Stimulated activated CD8-positive, alpha-beta memory T cell treated with anti-CD3 and anti-CD28 coated beads, Interleukin-12 subunit alpha, Interleukin-12 subunit beta, amount 100 ng/mL, for 4 hours (primary cell): ENCODE measurements around the gene IMMT.

ENCODE experiments used
- DNase-seq: peaks from one replicate; pipeline ENCODE4 v3.0.0-alpha.2; 2020; ENCODE audit warnings: low read depth

IMMT gene

GRCh38 chr2:86199834-86200177 lies 4.5 kb upstream of the IMMT start:
- no peak for DNase-seq

GRCh38 chr2:86195808-86196387 lies 636 bp upstream of the IMMT start:
- no peak for DNase-seq

GRCh38 chr2:86194751-86195054 lies 559 bp downstream of the IMMT start:
- no peak for DNase-seq

- DNase-seq, result no peak
These were observed 1.2 kb downstream of the IMMT start for GRCh38 chr2:86193901-86194567.

- DNase-seq, result no peak
These were observed 5.4 kb downstream of the IMMT start for GRCh38 chr2:86189782-86190416.

GRCh38 chr2:86186431-86186830 lies 8.8 kb downstream of the IMMT start:
- DNase-seq, result no peak

GRCh38 chr2:86185517-86186212 lies 9.6 kb downstream of the IMMT start:
- no peak for DNase-seq

GRCh38 chr2:86176597-86176996 lies 18.7 kb downstream of the IMMT start:
- no peak for DNase-seq

GRCh38 chr2:86175828-86176227 lies 19.4 kb downstream of the IMMT start:
- DNase-seq, result no peak

- DNase-seq, result no peak
These were observed 20.8 kb downstream of the IMMT start for GRCh38 chr2:86174445-86174844.

- DNase-seq, result no peak
These were observed 22.7 kb downstream of the IMMT start for GRCh38 chr2:86172610-86173009.

GRCh38 chr2:86171295-86171694 lies 24.0 kb downstream of the IMMT start:
- DNase-seq, result no peak

- DNase-seq, result no peak
These were observed 24.8 kb downstream of the IMMT start for GRCh38 chr2:86170449-86170848.

GRCh38 chr2:86160156-86160952 lies 34.9 kb downstream of the IMMT start:
- no peak for DNase-seq

- no peak for DNase-seq
These were observed 37.0 kb downstream of the IMMT start for GRCh38 chr2:86158286-86158685.

- DNase-seq, result no peak
These were observed 38.2 kb downstream of the IMMT start for GRCh38 chr2:86157009-86157556.

GRCh38 chr2:86150502-86150901 lies 44.8 kb downstream of the IMMT start:
- DNase-seq, result no peak

- no peak for DNase-seq
These were observed 47.5 kb downstream of the IMMT start for GRCh38 chr2:86147793-86148192.

GRCh38 chr2:86143926-86144685 lies 51.2 kb downstream of the IMMT start:
- no peak for DNase-seq

GRCh38 chr2:86143307-86143706 lies 52.0 kb downstream of the IMMT start:
- no peak for DNase-seq

GRCh38 chr2:86142436-86143257 lies 52.6 kb downstream of the IMMT start:
- DNase-seq, result no peak
